Measurements from ENCODE around the gene RGS6. TPM values are rescaled to one million over a fixed set of nuclear protein-coding genes. Genes with fewer than 3 reads are reported as not detected.

Gene RGS6
- polyA plus RNA-seq, 3 donors, result not detected

DNA sequence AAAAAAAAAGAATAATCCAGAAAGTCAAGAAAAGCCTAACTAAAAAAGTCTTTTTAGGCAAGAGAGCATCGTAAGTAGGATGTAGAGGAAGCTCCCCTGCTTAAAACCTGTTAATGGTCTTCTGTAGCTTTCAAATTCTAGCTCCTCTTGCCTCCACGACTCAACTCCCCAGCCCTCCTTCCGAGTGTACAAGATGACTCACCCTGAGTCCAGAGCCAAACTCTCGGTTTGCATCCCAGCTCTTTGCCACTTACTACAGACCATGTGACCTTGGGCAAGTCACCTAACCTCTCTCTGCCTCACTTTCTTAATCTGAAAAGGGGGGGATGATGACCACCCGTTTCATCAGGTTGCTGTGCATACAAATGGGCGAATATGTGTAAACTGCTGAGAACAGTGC, 501.3 kb downstream of the RGS6 start:
- Histone ChIP-seq H4K20me1 (ENCODE audit: insufficient read depth, low read length) (no peaks in the 10 kb centered on the region), H3K4me2 (replicated peaks; ENCODE audit: extremely low read depth, low read length, poor library complexity, severe bottlenecking) (no peak overlapping the region), H3K27me3 (ENCODE audit: control insufficient read depth in 2 of 2, insufficient read depth in 2 of 2, low read length in 2 of 2) (no peaks in the 10 kb centered on the region), H3K79me2 (ENCODE audit: insufficient read depth, low read length) (no peaks in the 10 kb centered on the region), H3K9me3 (replicated peaks in 1 of 2; ENCODE audit: control insufficient read depth in 1 of 2, insufficient read depth in 1 of 2, low read length in 2 of 2) (peaks cover 0 to 15% of the 10 kb centered on the region in 2 donors), H3K27ac (ENCODE audit: low read depth in 1 of 2, low read length in 2 of 2) (no peak overlapping the region), H2AFZ (ENCODE audit: insufficient read depth, low read depth, low read length, poor library complexity, severe bottlenecking) (no peak overlapping the region), H3K9ac (ENCODE audit: insufficient read depth, low read length, poor library complexity, severe bottlenecking) (no peak overlapping the region), H3K4me3 (replicated peaks in 1 of 3; ENCODE audit: low read depth in 2 of 3, low read length in 3 of 3) (no peak overlapping the region), H3K36me3 (replicated peaks in 1 of 2; ENCODE audit: control insufficient read depth in 1 of 2, insufficient read depth in 2 of 2, low read length in 2 of 2) (no peaks in the 10 kb centered on the region), H3K4me1 (ENCODE audit: control insufficient read depth in 1 of 2, insufficient read depth in 2 of 2, low read length in 2 of 2) (no peaks in the 10 kb centered on the region)
- Mint-ChIP-seq H3K27me3 (ENCODE audit: low read depth in 3 of 3) (peaks cover 0 to 6% (median 2%) of the 10 kb centered on the region in 3 donors), H3K4me3 (no peak overlapping the region), H3K36me3 (no peaks in the 10 kb centered on the region), H3K9me3 (peaks cover 5 to 16% (median 6%) of the 10 kb centered on the region in 7 donors), H3K4me1 (no peaks in the 10 kb centered on the region), H3K27ac (no peak overlapping the region)
- no peak for DNase-seq
- intact Hi-C loops (cut with micrococcal nuclease), result no loop called here
- TF ChIP-seq, protein P1, sequence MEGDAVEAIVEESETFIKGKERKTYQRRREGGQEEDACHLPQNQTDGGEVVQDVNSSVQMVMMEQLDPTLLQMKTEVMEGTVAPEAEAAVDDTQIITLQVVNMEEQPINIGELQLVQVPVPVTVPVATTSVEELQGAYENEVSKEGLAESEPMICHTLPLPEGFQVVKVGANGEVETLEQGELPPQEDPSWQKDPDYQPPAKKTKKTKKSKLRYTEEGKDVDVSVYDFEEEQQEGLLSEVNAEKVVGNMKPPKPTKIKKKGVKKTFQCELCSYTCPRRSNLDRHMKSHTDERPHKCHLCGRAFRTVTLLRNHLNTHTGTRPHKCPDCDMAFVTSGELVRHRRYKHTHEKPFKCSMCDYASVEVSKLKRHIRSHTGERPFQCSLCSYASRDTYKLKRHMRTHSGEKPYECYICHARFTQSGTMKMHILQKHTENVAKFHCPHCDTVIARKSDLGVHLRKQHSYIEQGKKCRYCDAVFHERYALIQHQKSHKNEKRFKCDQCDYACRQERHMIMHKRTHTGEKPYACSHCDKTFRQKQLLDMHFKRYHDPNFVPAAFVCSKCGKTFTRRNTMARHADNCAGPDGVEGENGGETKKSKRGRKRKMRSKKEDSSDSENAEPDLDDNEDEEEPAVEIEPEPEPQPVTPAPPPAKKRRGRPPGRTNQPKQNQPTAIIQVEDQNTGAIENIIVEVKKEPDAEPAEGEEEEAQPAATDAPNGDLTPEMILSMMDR (IDR thresholded peaks at IDR 0.05), result no peak
- WGBS (ENCODE audit: insufficient coverage), result 93% methylated on average over 3 of the region's 6 CpGs

DNA sequence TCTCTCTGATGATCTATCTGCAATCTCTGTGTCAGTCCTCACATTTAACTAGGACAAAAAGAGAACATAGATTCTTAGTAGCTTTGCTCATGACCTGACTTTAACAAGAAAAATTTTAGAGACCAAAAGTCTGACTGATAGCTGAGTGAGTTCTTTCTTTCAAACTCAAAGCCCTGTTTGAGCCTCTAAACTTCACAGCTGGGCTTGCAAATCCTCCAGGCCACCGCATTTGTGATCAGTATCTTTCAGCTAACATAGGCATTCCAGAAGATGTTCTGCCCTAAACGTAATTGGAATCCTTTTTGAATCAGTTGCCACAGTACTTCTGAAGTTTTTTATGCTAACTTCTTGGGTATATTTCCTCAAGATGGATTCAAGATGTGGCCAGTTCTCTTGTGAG, 502.6 kb downstream of the RGS6 start:
- no peaks in the 10 kb centered on the region for H4K20me1 ChIP-seq (ENCODE audit: insufficient read depth, low read length)
- DNase-seq, result no peak
- H3K9me3 ChIP-seq (replicated peaks in 1 of 2; ENCODE audit: control insufficient read depth in 1 of 2, insufficient read depth in 1 of 2, low read length in 2 of 2), result peaks cover 0 to 4% of the 10 kb centered on the region in 2 donors
- H3K4me1 Mint-ChIP-seq, result peaks cover 4% of the 10 kb centered on the region
- H3K4me2 ChIP-seq (replicated peaks; ENCODE audit: extremely low read depth, low read length, poor library complexity, severe bottlenecking), result no peak overlapping the region
- peaks cover under 1 to 5% (median 4%) of the 10 kb centered on the region in 7 donors for H3K9me3 Mint-ChIP-seq
- peaks cover 0 to 12% (median 3%) of the 10 kb centered on the region in 3 donors for H3K27me3 Mint-ChIP-seq (ENCODE audit: low read depth in 3 of 3)
- H3K27me3 ChIP-seq (ENCODE audit: control insufficient read depth in 2 of 2, insufficient read depth in 2 of 2, low read length in 2 of 2), result no peaks in the 10 kb centered on the region
- TF ChIP-seq, protein P1 (IDR thresholded peaks at IDR 0.05), result no peak
- H3K4me1 ChIP-seq (ENCODE audit: control insufficient read depth in 1 of 2, insufficient read depth in 2 of 2, low read length in 2 of 2), result no peaks in the 10 kb centered on the region
- no peaks in the 10 kb centered on the region for H3K36me3 Mint-ChIP-seq
- no peaks in the 10 kb centered on the region for H3K79me2 ChIP-seq (ENCODE audit: insufficient read depth, low read length)
- intact Hi-C loops (cut with micrococcal nuclease), result no loop called here
- H3K27ac Mint-ChIP-seq, result no peak overlapping the region
- H3K36me3 ChIP-seq (replicated peaks in 1 of 2; ENCODE audit: control insufficient read depth in 1 of 2, insufficient read depth in 2 of 2, low read length in 2 of 2), result no peaks in the 10 kb centered on the region
- H3K9ac ChIP-seq (ENCODE audit: insufficient read depth, low read length, poor library complexity, severe bottlenecking), result no peak overlapping the region
- 100% methylated on average over 1 of the region's 2 CpGs for WGBS (ENCODE audit: insufficient coverage)
- no peak overlapping the region for H3K27ac ChIP-seq (ENCODE audit: low read depth in 1 of 2, low read length in 2 of 2)
- no peak overlapping the region for H2AFZ ChIP-seq (ENCODE audit: insufficient read depth, low read depth, low read length, poor library complexity, severe bottlenecking)
- no peak overlapping the region for H3K4me3 ChIP-seq (replicated peaks in 1 of 3; ENCODE audit: low read depth in 2 of 3, low read length in 3 of 3)
- H3K4me3 Mint-ChIP-seq, result no peak overlapping the region
